ENCODE measurements around the gene C1orf21. TPM values are rescaled to one million over a fixed set of nuclear protein-coding genes. Genes with fewer than 3 reads are reported as not detected.

C1orf21 gene
- total and polyA plus RNA-seq, 10 donors: 9.7 to 60.4 (median 26.7) TPM

- Histone ChIP-seq H3K4me1 (peaks cover 0 to 18% (median 6%) of the 10 kb centered on the region in 6 donors), H3K27me3 (replicated peaks in 1 of 7) (no peaks in the 10 kb centered on the region), H3K4me3 (no peak overlapping the region), H3K36me3 (no peaks in the 10 kb centered on the region), H3K9me3 (peaks cover 0 to 7% (median 0%) of the 10 kb centered on the region in 8 donors), H3K27ac (peak overlapping the region in 2 of 8 donors; percentile 52 to 64)
- intact Hi-C loops (cut with DNase I; ENCODE audit: low total_unique reads): no loop called here
- TF ChIP-seq, protein P1, sequence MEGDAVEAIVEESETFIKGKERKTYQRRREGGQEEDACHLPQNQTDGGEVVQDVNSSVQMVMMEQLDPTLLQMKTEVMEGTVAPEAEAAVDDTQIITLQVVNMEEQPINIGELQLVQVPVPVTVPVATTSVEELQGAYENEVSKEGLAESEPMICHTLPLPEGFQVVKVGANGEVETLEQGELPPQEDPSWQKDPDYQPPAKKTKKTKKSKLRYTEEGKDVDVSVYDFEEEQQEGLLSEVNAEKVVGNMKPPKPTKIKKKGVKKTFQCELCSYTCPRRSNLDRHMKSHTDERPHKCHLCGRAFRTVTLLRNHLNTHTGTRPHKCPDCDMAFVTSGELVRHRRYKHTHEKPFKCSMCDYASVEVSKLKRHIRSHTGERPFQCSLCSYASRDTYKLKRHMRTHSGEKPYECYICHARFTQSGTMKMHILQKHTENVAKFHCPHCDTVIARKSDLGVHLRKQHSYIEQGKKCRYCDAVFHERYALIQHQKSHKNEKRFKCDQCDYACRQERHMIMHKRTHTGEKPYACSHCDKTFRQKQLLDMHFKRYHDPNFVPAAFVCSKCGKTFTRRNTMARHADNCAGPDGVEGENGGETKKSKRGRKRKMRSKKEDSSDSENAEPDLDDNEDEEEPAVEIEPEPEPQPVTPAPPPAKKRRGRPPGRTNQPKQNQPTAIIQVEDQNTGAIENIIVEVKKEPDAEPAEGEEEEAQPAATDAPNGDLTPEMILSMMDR (IDR thresholded peaks at IDR 0.05 in 8 of 11, conservative IDR thresholded peaks at IDR 0.05 in 3 of 11): peak in 6 of 11 experiments; percentile 34 to 47 (median 37)
- TF ChIP-seq POLR2A (IDR thresholded peaks at IDR 0.05): no peak
- no peak for DNase-seq
- WGBS, 5 donors: 21 to 33% (median 25%) methylated on average over 1 of the region's 1 CpG
These were observed 176.5 kb downstream of the C1orf21 start for GRCh38 chr1:184563308-184563707.

DNA sequence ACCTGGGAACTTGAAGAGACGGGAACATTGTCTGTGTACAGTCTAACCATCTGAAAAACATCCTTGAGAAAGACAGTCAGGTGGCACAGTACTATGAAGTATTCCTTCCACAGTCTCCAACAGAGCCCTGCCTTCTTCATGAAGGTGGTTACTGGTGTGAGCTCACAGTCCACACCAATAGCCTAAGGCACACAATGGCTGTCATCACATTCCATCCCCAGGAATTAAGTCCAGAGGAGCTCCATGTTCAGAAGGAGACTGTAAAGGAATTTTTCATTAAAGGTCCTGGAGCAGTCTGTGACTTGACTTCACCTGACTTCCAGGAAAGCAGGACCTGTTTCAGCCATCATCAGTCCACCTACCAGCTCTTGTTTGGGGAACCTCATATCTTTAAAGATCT, 180.2 kb downstream of the C1orf21 start:
- Histone ChIP-seq H3K4me1 (peaks cover 0 to 15% (median 6%) of the 10 kb centered on the region in 6 donors), H3K27me3 (replicated peaks in 1 of 7) (no peaks in the 10 kb centered on the region), H3K27ac (no peak overlapping the region), H3K9me3 (no peaks in the 10 kb centered on the region), H3K36me3 (no peaks in the 10 kb centered on the region), H3K4me3 (no peak overlapping the region)
- intact Hi-C loops (cut with DNase I; ENCODE audit: low total_unique reads): no loop called here
- DNase-seq: no peak
- 90 to 100% (median 96%) methylated on average over 1 of the region's 1 CpG for WGBS, 5 donors
- TF ChIP-seq, protein P1 (IDR thresholded peaks at IDR 0.05 in 8 of 11, conservative IDR thresholded peaks at IDR 0.05 in 3 of 11): no peak
- TF ChIP-seq POLR2A (IDR thresholded peaks at IDR 0.05): no peak
- TF ChIP-seq POLR2AphosphoS5 (IDR thresholded peaks at IDR 0.05): no peak

- no peak overlapping the region for H3K27ac ChIP-seq
- H3K9me3 ChIP-seq: no peaks in the 10 kb centered on the region
- no peaks in the 10 kb centered on the region for H3K36me3 ChIP-seq
- 21 to 44% (median 33%) methylated on average over 2 of the region's 2 CpGs for WGBS, 5 donors
- TF ChIP-seq, protein P1 (IDR thresholded peaks at IDR 0.05 in 8 of 11, conservative IDR thresholded peaks at IDR 0.05 in 3 of 11): no peak
- no peak for TF ChIP-seq POLR2A (IDR thresholded peaks at IDR 0.05)
- TF ChIP-seq POLR2AphosphoS5 (IDR thresholded peaks at IDR 0.05): no peak
- H3K4me1 ChIP-seq: peaks cover 0 to 11% (median 5%) of the 10 kb centered on the region in 6 donors
- intact Hi-C loops (cut with DNase I; ENCODE audit: low total_unique reads): no loop called here
- H3K4me3 ChIP-seq: no peak overlapping the region
- no peak for DNase-seq
- no peaks in the 10 kb centered on the region for H3K27me3 ChIP-seq (replicated peaks in 1 of 7)
These were observed 180.8 kb downstream of the C1orf21 start for GRCh38 chr1:184567637-184568036.

GRCh38 chr1:184568148-184568547, 181.3 kb downstream of the C1orf21 start:
- no peak for DNase-seq
- Histone ChIP-seq H3K4me1 (peaks cover 0 to 6% (median under 1%) of the 10 kb centered on the region in 6 donors), H3K4me3 (no peak overlapping the region), H3K36me3 (no peaks in the 10 kb centered on the region), H3K27me3 (replicated peaks in 1 of 7) (no peaks in the 10 kb centered on the region), H3K27ac (no peak overlapping the region), H3K9me3 (no peaks in the 10 kb centered on the region)
- intact Hi-C loops (cut with DNase I; ENCODE audit: low total_unique reads): no loop called here
- WGBS, 5 donors: 83 to 93% (median 86%) methylated on average over 2 of the region's 2 CpGs
- TF ChIP-seq, protein P1 (IDR thresholded peaks at IDR 0.05 in 8 of 11, conservative IDR thresholded peaks at IDR 0.05 in 3 of 11): no peak
- TF ChIP-seq POLR2AphosphoS5 (IDR thresholded peaks at IDR 0.05) (no peak), POLR2A (IDR thresholded peaks at IDR 0.05) (no peak)
